ENCODE measurements around the gene IL1RN. TPM values are rescaled to one million over a fixed set of nuclear protein-coding genes. Genes with fewer than 3 reads are reported as not detected.

Gene IL1RN
- total and polyA plus RNA-seq, 2 of the 13 experiments (the other 11 are each of a cell fraction or from before 2014, with no cell fraction given): 21.2 to 101 TPM

GRCh38 chr2:113127646-113128570, 510 bp downstream of the IL1RN start (continued):
- no peak for TF ChIP-seq THAP11 (CRISPR knock-in tag; IDR thresholded peaks at IDR 0.05)
- no peak for TF ChIP-seq ATF1 (CRISPR knock-in tag; IDR thresholded peaks at IDR 0.05)
- no peak for TF ChIP-seq ZC3H13 (CRISPR knock-in tag; IDR thresholded peaks at IDR 0.05)
- no peak for TF ChIP-seq ZFP36L1 (CRISPR knock-in tag; IDR thresholded peaks at IDR 0.05)
- TF ChIP-seq ZNF430 (CRISPR knock-in tag; IDR thresholded peaks at IDR 0.05): no peak
- no peak for TF ChIP-seq ZIK1 (CRISPR knock-in tag; IDR thresholded peaks at IDR 0.05; ENCODE audit: borderline replicate concordance, low read depth)
- no peak for TF ChIP-seq KLF12 (CRISPR knock-in tag; IDR thresholded peaks at IDR 0.05; ENCODE audit: borderline replicate concordance)
- no peak; the same call in 1 of the 2 replicates for TF ChIP-seq ZKSCAN5 (CRISPR knock-in tag; IDR thresholded peaks at IDR 0.05)
- TF ChIP-seq KAT8 (CRISPR knock-in tag; IDR thresholded peaks at IDR 0.05): no peak
- TF ChIP-seq DMTF1 (CRISPR knock-in tag; IDR thresholded peaks at IDR 0.05): 0 out of 2 replicates have a peak, but pooled peaks have one; percentile 58
- no peak for TF ChIP-seq POLR2AphosphoS2 (IDR thresholded peaks at IDR 0.05; ENCODE audit: low read depth, low read length)
- TF ChIP-seq ZNF280B (CRISPR knock-in tag; IDR thresholded peaks at IDR 0.05; ENCODE audit: borderline replicate concordance): no peak
- no peak for TF ChIP-seq ZNF792 (CRISPR knock-in tag; IDR thresholded peaks at IDR 0.05)
- TF ChIP-seq ZNF687 (CRISPR knock-in tag; IDR thresholded peaks at IDR 0.05): peak; percentile 69
- no peak for TF ChIP-seq HNRNPLL (IDR thresholded peaks at IDR 0.05; ENCODE audit: low read depth, low read length, poor library complexity, severe bottlenecking)
- no peak for TF ChIP-seq ZNF441 (CRISPR knock-in tag; IDR thresholded peaks at IDR 0.05; ENCODE audit: borderline replicate concordance)
- no peak for TF ChIP-seq DDIT3 (CRISPR knock-in tag; IDR thresholded peaks at IDR 0.05)
- TF ChIP-seq ZNF569 (CRISPR knock-in tag; IDR thresholded peaks at IDR 0.05; ENCODE audit: borderline replicate concordance): no peak
